Panc1 (cell line): Measurements from ENCODE around the gene CLCN7. TPM values are rescaled to one million over a fixed set of nuclear protein-coding genes. Genes with fewer than 3 reads are reported as not detected.

Experiments
- ATAC-seq: fragments of 200-7000 bp; cut with Tn5 transposase; 2 replicates; pipeline ENCODE4 v1.9.1; 2020; ENCODE audit warnings: mild to moderate bottlenecking, moderate library complexity
- BruUV-seq: library from RNA; stranded (reverse); fragments of 400-500 nt; replicated peaks from 2 replicates; lab custom pipeline; 2021; lab: Mats Ljungman, UMichigan
- CTCF ChIA-PET: fragments of 300-600 bp; sonication (Branson Sonifier 250); formaldehyde crosslinking; loops from one replicate; lab custom pipeline; 2022; ENCODE audit warnings: antibody characterized with exemption; lab: Charles Lee
- POLR2A ChIA-PET: fragments of 300-600 bp; sonication (Branson Sonifier 250); formaldehyde crosslinking; loops from one replicate; lab custom pipeline; 2022; ENCODE audit warnings: antibody characterized with exemption; lab: Charles Lee
- DNase-seq: peaks from one replicate; pipeline ENCODE4 v3.0.0-alpha.2; 2010; ENCODE audit warnings: low read depth, low spot score
- H3K27ac ChIP-seq: 2 replicates; pipeline ENCODE4 v1.5.1; 2011; ENCODE audit warnings: mild to moderate bottlenecking, low read length, inconsistent platforms
- H3K27me3 ChIP-seq: fragments of 200-500 bp; sonication (Bioruptor generic); 2 replicates; pipeline ENCODE4 v1.6.0; 2014; ENCODE audit warnings: low read length, inconsistent platforms; ENCODE audit not compliant: control insufficient read depth, insufficient read depth
- H3K36me3 ChIP-seq: fragments of 200-500 bp; sonication (Bioruptor generic); 2 replicates; pipeline ENCODE4 v1.5.1; 2014; ENCODE audit warnings: inconsistent platforms, mild to moderate bottlenecking, low read length, moderate library complexity; ENCODE audit not compliant: control insufficient read depth, insufficient read depth
- H3K4me1 ChIP-seq: 2 replicates; pipeline ENCODE4 v1.5.1; 2011; ENCODE audit warnings: inconsistent platforms, mild to moderate bottlenecking, low read length, moderate library complexity; ENCODE audit not compliant: control insufficient read depth, insufficient read depth
- H3K4me3 ChIP-seq, 2 experiments: 2 replicates each; pipeline ENCODE4 v1.5.1; 2011 to 2012; ENCODE audit warnings: low read depth in 2 of 2, low read length in 2 of 2, mild to moderate bottlenecking in 2 of 2, inconsistent platforms in 1 of 2, moderate library complexity in 1 of 2
- H3K9me3 ChIP-seq: fragments of 200-500 bp; sonication (Bioruptor generic); 2 replicates; pipeline ENCODE4 v1.5.1; 2014; ENCODE audit warnings: low read depth, mild to moderate bottlenecking, inconsistent platforms, low read length, moderate library complexity; ENCODE audit not compliant: control insufficient read depth, insufficient read depth
- POLR2AphosphoS5 ChIP-seq: IDR thresholded peaks from 2 replicates; pipeline ENCODE4 v1.6.1; 2012; ENCODE audit warnings: mild to moderate bottlenecking, low read depth, low read length, moderate library complexity
- SIN3A ChIP-seq: IDR thresholded peaks from 2 replicates; pipeline ENCODE4 v1.6.1; 2012; ENCODE audit warnings: low read depth, mild to moderate bottlenecking, low read length, moderate library complexity, borderline replicate concordance; ENCODE audit not compliant: insufficient read depth
- TCF7L2 ChIP-seq: IDR thresholded peaks from 2 replicates; pipeline ENCODE4 v1.6.1; 2011; ENCODE audit warnings: mild to moderate bottlenecking, low read depth, low read length, inconsistent platforms
- in situ Hi-C: cut with HindIII; loops from 2 replicates; pipeline ENCODE4 v1.10.0; 2016; ENCODE audit warnings: low sequenced_read_pairs, low pct_unique_long_range_greater_than_20kb
- intact Hi-C: fragments of 100-400 bp; cut with micrococcal nuclease; formaldehyde crosslinking; loops from one replicate; pipeline ENCODE4 v1.10.0; 2022; ENCODE audit not compliant: unreplicated experiment
- total RNA-seq: library from RNA; stranded (reverse); gene quantifications from one replicate; pipeline ENCODE4 v1.2.1, GENCODE V29; 2021; ENCODE audit not compliant: unreplicated experiment
- TF ChIP-seq, protein P1 (sequence below), 2 experiments: IDR thresholded peaks; 2 replicates each; pipeline ENCODE4 v1.6.1; 2011 to 2012; ENCODE audit warnings: low read depth in 2 of 2, control low read depth in 1 of 2, low read length in 1 of 2, mild to moderate bottlenecking in 1 of 2, moderate library complexity in 1 of 2; ENCODE audit not compliant: insufficient read depth in 1 of 2
- TF ChIP-seq, protein P2 (sequence below): fragments of 450-650 bp; IDR thresholded peaks from 2 replicates; pipeline ENCODE4 v1.5.1; 2017; ENCODE audit warnings: mild to moderate bottlenecking

The CLCN7 gene
- total RNA-seq, 1 experiment from 2014 or later: 179 TPM

DNA sequence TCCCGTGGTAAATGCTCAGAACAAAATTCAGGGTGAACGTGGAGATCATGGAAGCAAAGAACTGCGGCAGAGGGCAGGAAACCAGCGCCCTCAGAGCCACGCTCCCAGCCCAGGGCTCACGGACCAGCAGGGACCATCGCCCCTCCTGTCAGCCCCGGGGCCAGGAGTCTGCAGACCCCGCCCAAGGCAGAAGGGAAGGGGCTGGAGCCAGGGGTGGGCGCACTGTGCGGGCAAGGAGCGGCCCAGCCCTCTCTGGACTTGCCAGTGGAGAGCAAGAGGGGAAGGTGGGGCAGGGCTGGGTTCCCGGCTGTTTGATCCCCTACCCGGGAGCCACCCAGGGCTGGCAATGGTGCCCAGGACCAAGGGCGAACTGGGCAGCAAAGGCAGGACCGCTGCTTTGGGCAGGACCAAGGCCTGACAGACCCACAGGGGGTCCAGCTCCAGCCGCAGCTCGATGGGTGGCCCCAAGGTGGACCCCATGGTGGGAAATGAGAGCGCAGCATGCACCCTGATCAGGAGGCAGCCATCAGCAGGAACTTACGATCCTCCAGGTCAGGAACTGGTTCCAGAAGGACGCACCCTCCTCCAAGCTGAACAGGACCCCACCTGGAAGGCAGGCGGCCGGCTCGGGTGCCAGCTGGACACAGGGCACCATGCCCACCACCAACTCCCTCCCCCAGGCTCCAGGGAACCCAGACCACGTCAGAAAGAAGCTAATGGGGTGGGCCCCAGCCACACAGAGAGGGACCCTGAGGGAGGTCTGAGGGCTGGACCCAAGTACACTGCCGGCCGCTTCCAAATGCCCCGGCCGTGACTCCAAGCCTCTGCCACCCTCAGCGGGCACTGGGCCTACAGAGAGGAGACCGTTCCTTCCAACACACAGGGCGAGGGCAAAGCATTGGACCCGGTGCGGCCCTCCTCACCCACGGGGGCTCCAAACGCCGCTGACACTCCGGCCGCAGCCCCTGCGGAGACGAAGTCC is 19.3 kb downstream of the CLCN7 start:
- no peaks in the 10 kb centered on the region; the same call in 1 of the 2 replicates for H3K36me3 ChIP-seq
- no peaks in the 10 kb centered on the region for H3K4me1 ChIP-seq
- H3K4me3 ChIP-seq: no peak overlapping the region
- no peaks in the 10 kb centered on the region for H3K9me3 ChIP-seq
- DNase-seq (no peak), ATAC-seq (no peak)
- ChIA-PET POLR2A (no interaction called here), CTCF (no interaction called here)
- intact Hi-C loops: no loop called here
- TF ChIP-seq TCF7L2 (no peak), SIN3A (no peak), POLR2AphosphoS5 (no peak)
- TF ChIP-seq, protein P1, sequence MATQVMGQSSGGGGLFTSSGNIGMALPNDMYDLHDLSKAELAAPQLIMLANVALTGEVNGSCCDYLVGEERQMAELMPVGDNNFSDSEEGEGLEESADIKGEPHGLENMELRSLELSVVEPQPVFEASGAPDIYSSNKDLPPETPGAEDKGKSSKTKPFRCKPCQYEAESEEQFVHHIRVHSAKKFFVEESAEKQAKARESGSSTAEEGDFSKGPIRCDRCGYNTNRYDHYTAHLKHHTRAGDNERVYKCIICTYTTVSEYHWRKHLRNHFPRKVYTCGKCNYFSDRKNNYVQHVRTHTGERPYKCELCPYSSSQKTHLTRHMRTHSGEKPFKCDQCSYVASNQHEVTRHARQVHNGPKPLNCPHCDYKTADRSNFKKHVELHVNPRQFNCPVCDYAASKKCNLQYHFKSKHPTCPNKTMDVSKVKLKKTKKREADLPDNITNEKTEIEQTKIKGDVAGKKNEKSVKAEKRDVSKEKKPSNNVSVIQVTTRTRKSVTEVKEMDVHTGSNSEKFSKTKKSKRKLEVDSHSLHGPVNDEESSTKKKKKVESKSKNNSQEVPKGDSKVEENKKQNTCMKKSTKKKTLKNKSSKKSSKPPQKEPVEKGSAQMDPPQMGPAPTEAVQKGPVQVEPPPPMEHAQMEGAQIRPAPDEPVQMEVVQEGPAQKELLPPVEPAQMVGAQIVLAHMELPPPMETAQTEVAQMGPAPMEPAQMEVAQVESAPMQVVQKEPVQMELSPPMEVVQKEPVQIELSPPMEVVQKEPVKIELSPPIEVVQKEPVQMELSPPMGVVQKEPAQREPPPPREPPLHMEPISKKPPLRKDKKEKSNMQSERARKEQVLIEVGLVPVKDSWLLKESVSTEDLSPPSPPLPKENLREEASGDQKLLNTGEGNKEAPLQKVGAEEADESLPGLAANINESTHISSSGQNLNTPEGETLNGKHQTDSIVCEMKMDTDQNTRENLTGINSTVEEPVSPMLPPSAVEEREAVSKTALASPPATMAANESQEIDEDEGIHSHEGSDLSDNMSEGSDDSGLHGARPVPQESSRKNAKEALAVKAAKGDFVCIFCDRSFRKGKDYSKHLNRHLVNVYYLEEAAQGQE (IDR thresholded peaks at IDR 0.05; ENCODE audit: insufficient read depth in 1 of 2, low read depth in 2 of 2, low read length in 1 of 2): no peak
- no TSS peak for BruUV-seq
- H3K27me3 ChIP-seq: no peaks in the 10 kb centered on the region
- no peak overlapping the region for H3K27ac ChIP-seq
- in situ Hi-C loops: no loop called here

DNA sequence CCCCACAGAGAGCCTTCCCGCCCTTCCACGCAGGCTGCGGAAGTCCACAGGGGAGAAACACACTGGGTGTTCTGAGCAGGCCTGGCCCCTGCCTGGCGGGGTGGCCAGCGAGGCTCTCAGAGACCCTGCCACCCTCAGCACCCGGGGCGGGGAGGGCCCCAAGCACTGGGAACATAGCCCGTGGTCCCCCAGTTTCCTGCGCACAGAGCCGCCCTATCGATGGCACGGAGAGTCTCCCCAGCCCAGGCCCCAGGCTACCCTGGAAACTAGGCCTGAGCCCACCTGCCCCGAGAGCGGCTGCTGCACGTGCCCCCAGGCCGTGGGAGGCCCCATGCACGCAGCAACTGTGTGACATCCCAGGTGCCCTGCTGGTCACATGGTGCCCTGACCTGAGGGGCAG is 20.3 kb downstream of the CLCN7 start:
- ChIA-PET CTCF (no interaction called here), POLR2A (no interaction called here)
- in situ Hi-C loops: no loop called here
- intact Hi-C loops: no loop called here
- H3K4me3 ChIP-seq: no peak overlapping the region
- H3K27ac ChIP-seq: no peak overlapping the region
- DNase-seq: no peak
- ATAC-seq: no peak
- no peaks in the 10 kb centered on the region for H3K9me3 ChIP-seq
- BruUV-seq: no TSS peak
- TF ChIP-seq, protein P2, sequence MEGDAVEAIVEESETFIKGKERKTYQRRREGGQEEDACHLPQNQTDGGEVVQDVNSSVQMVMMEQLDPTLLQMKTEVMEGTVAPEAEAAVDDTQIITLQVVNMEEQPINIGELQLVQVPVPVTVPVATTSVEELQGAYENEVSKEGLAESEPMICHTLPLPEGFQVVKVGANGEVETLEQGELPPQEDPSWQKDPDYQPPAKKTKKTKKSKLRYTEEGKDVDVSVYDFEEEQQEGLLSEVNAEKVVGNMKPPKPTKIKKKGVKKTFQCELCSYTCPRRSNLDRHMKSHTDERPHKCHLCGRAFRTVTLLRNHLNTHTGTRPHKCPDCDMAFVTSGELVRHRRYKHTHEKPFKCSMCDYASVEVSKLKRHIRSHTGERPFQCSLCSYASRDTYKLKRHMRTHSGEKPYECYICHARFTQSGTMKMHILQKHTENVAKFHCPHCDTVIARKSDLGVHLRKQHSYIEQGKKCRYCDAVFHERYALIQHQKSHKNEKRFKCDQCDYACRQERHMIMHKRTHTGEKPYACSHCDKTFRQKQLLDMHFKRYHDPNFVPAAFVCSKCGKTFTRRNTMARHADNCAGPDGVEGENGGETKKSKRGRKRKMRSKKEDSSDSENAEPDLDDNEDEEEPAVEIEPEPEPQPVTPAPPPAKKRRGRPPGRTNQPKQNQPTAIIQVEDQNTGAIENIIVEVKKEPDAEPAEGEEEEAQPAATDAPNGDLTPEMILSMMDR: no peak
- TF ChIP-seq SIN3A (no peak), TCF7L2 (no peak), POLR2AphosphoS5 (no peak)
- TF ChIP-seq, protein P1 (IDR thresholded peaks at IDR 0.05; ENCODE audit: insufficient read depth in 1 of 2, low read depth in 2 of 2, low read length in 1 of 2): no peak
- no peaks in the 10 kb centered on the region for H3K4me1 ChIP-seq
- H3K27me3 ChIP-seq: no peaks in the 10 kb centered on the region
- no peaks in the 10 kb centered on the region; the same call in 1 of the 2 replicates for H3K36me3 ChIP-seq
